Measurements from ENCODE around the gene TCERG1. TPM values are rescaled to one million over a fixed set of nuclear protein-coding genes. Genes with fewer than 3 reads are reported as not detected.
A peak's percentile ranks its signal among the peaks of the same experiment; 100 is the strongest.
"Not testable (repeated sequence)": the region's sequence is repeated elsewhere in the genome, so short reads cannot be mapped to it uniquely, and the experiment has no call there.

TCERG1 gene
- polyA plus RNA-seq, 1 of the 3 experiments (the other 2 are of a cell fraction), result 38.5 TPM

- TF ChIP-seq PBX3 (IDR thresholded peaks at IDR 0.05) (no peak), EP300 (IDR thresholded peaks at IDR 0.05; ENCODE audit: borderline replicate concordance in 1 of 2, low read depth in 1 of 2, low read length in 1 of 2) (no peak), USF2 (IDR thresholded peaks at IDR 0.05; ENCODE audit: borderline replicate concordance, low read depth, low read length) (no peak), FOXJ3 (CRISPR knock-in tag; IDR thresholded peaks at IDR 0.05) (no peak), GATA2 (CRISPR knock-in tag; IDR thresholded peaks at IDR 0.05) (no peak), RAD21 (IDR thresholded peaks at IDR 0.05; ENCODE audit: low read length) (no peak), ZBTB33 (IDR thresholded peaks at IDR 0.05; ENCODE audit: borderline replicate concordance, low read depth) (no peak)
These were observed 106.3 kb downstream of the TCERG1 start (continued) for GRCh38 chr5:146553446-146553845.

- WGBS (ENCODE audit: low lambda C conversion rate), result 56% methylated on average over 3 of the region's 4 CpGs
- H3K4me3 ChIP-seq (ENCODE audit: low read depth in 2 of 2, low read length in 1 of 2); H3K27me3 ChIP-seq (ENCODE audit: insufficient read depth); H3K79me2 ChIP-seq (ENCODE audit: insufficient read depth); POLR2A ChIA-PET; H3K9me2 ChIP-seq; DNase-seq; H3K9me3 ChIP-seq; H3K4me1 ChIP-seq (ENCODE audit: control insufficient read depth in 1 of 2, insufficient read depth in 2 of 2, low read depth in 1 of 2, low read length in 1 of 2); H4K20me1 ChIP-seq (ENCODE audit: insufficient read depth); H3K36me3 ChIP-seq (replicated peaks in 1 of 2; ENCODE audit: control insufficient read depth in 1 of 2, insufficient read depth in 2 of 2, low read length in 1 of 2); H3K27ac ChIP-seq (ENCODE audit: low read depth in 2 of 2, low read length in 1 of 2); H3K9ac ChIP-seq; H3K4me2 ChIP-seq; H2AFZ ChIP-seq (ENCODE audit: low read depth): not testable (repeated sequence)
- CTCF ChIA-PET, result interaction anchor here (0.9 to 1.3 kb wide), 4 partner anchors 14 to 632 kb away, joined by 3 read pairs; no protein-coding TSS in a partner anchor
- H3F3A ChIP-seq (replicated peaks; ENCODE audit: insufficient read depth), result peaks cover 14% of the 10 kb centered on the region
These were observed 109.8 kb downstream of the TCERG1 start for GRCh38 chr5:146556884-146557283.

GRCh38 chr5:146560205-146560812 lies 113.2 kb downstream of the TCERG1 start:
- peak overlapping the region; percentile 21; the same call in 1 of the 2 replicates for H3K4me2 ChIP-seq
- H3K4me3 ChIP-seq (ENCODE audit: low read depth in 2 of 2, low read length in 1 of 2), result peak overlapping the region in 1 of 2 experiments; percentile 3; a peak in 1 of 4 replicates
- 32% methylated on average over 3 of the region's 3 CpGs for WGBS (ENCODE audit: low lambda C conversion rate)
- no peaks in the 10 kb centered on the region for H3K27me3 ChIP-seq (ENCODE audit: insufficient read depth)
- H3K9me3 ChIP-seq, result no peaks in the 10 kb centered on the region
- H4K20me1 ChIP-seq (ENCODE audit: insufficient read depth), result no peaks in the 10 kb centered on the region
- TF ChIP-seq EP300 (IDR thresholded peaks at IDR 0.05; ENCODE audit: borderline replicate concordance in 1 of 2, low read depth in 1 of 2, low read length in 1 of 2) (peak in 1 of 2 experiments; percentile 63; a peak in 1 of 4 replicates), RFX5 (IDR thresholded peaks at IDR 0.05; ENCODE audit: low read length) (no peak), JUND (IDR thresholded peaks at IDR 0.05) (peak; percentile 47), ELF1 (IDR thresholded peaks at IDR 0.05) (no peak), POLR2AphosphoS5 (IDR thresholded peaks at IDR 0.05; ENCODE audit: low read depth, low read length) (no peak), FOSL2 (IDR thresholded peaks at IDR 0.05; ENCODE audit: borderline replicate concordance, low read depth) (peak; percentile 47; the same call in 1 of the 2 replicates), PBX3 (IDR thresholded peaks at IDR 0.05) (peak; percentile 62), FOXJ3 (CRISPR knock-in tag; IDR thresholded peaks at IDR 0.05) (no peak), TEAD4 (IDR thresholded peaks at IDR 0.05; ENCODE audit: borderline replicate concordance, insufficient read depth) (0 out of 2 replicates have a peak, but pooled peaks have one; percentile 67), NFIC (IDR thresholded peaks at IDR 0.05; ENCODE audit: borderline replicate concordance) (peak; percentile 53; the same call in 1 of the 2 replicates), RXRA (IDR thresholded peaks at IDR 0.05; ENCODE audit: borderline replicate concordance, low read depth) (peak; percentile 25; the same call in 1 of the 2 replicates), TCF12 (IDR thresholded peaks at IDR 0.05) (peak; percentile 63), CTCF (IDR thresholded peaks at IDR 0.05) (no peak)
- ChIA-PET CTCF (interaction anchor here (4.5 to 4.6 kb wide), 2 partner anchors 386 to 406 kb away, joined by 24 read pairs; no protein-coding TSS in a partner anchor), POLR2A (interaction anchor here (0.5 kb wide), 1 partner anchor 16 kb away, joined by 4 read pairs; no protein-coding TSS in a partner anchor)
- H3K9me2 ChIP-seq, result no peaks in the 10 kb centered on the region
- no peaks in the 10 kb centered on the region for H3K79me2 ChIP-seq (ENCODE audit: insufficient read depth)
- no peaks in the 10 kb centered on the region for H3K36me3 ChIP-seq (replicated peaks in 1 of 2; ENCODE audit: control insufficient read depth in 1 of 2, insufficient read depth in 2 of 2, low read length in 1 of 2)
- peaks cover 0 to 21% of the 10 kb centered on the region in 2 experiments for H3K4me1 ChIP-seq (ENCODE audit: control insufficient read depth in 1 of 2, insufficient read depth in 2 of 2, low read depth in 1 of 2, low read length in 1 of 2)
- H2AFZ ChIP-seq (ENCODE audit: low read depth), result peak overlapping the region; percentile 61; the same call in 1 of the 2 replicates
- DNase-seq, result no peak
- peak overlapping the region; percentile 15; the same call in 1 of the 2 replicates for H3K9ac ChIP-seq
- peak overlapping the region in 1 of 2 experiments; percentile 72; a peak in 3 of 4 replicates for H3K27ac ChIP-seq (ENCODE audit: low read depth in 2 of 2, low read length in 1 of 2)
- H3F3A ChIP-seq (replicated peaks; ENCODE audit: insufficient read depth), result peaks cover 14% of the 10 kb centered on the region

All from SK-N-SH (cell line).